ENCODE measurements around the gene ERG. TPM values are rescaled to one million over a fixed set of nuclear protein-coding genes. Genes with fewer than 3 reads are reported as not detected.

Gene ERG
- total and polyA plus RNA-seq, 2 of the 8 experiments (the other 6 are each of a cell fraction or from before 2014, with no cell fraction given), result 1.0 to 3.0 TPM

GRCh38 chr21:38479641-38480525 lies 18.4 kb downstream of the ERG start (continued):
- TF ChIP-seq, protein P1, sequence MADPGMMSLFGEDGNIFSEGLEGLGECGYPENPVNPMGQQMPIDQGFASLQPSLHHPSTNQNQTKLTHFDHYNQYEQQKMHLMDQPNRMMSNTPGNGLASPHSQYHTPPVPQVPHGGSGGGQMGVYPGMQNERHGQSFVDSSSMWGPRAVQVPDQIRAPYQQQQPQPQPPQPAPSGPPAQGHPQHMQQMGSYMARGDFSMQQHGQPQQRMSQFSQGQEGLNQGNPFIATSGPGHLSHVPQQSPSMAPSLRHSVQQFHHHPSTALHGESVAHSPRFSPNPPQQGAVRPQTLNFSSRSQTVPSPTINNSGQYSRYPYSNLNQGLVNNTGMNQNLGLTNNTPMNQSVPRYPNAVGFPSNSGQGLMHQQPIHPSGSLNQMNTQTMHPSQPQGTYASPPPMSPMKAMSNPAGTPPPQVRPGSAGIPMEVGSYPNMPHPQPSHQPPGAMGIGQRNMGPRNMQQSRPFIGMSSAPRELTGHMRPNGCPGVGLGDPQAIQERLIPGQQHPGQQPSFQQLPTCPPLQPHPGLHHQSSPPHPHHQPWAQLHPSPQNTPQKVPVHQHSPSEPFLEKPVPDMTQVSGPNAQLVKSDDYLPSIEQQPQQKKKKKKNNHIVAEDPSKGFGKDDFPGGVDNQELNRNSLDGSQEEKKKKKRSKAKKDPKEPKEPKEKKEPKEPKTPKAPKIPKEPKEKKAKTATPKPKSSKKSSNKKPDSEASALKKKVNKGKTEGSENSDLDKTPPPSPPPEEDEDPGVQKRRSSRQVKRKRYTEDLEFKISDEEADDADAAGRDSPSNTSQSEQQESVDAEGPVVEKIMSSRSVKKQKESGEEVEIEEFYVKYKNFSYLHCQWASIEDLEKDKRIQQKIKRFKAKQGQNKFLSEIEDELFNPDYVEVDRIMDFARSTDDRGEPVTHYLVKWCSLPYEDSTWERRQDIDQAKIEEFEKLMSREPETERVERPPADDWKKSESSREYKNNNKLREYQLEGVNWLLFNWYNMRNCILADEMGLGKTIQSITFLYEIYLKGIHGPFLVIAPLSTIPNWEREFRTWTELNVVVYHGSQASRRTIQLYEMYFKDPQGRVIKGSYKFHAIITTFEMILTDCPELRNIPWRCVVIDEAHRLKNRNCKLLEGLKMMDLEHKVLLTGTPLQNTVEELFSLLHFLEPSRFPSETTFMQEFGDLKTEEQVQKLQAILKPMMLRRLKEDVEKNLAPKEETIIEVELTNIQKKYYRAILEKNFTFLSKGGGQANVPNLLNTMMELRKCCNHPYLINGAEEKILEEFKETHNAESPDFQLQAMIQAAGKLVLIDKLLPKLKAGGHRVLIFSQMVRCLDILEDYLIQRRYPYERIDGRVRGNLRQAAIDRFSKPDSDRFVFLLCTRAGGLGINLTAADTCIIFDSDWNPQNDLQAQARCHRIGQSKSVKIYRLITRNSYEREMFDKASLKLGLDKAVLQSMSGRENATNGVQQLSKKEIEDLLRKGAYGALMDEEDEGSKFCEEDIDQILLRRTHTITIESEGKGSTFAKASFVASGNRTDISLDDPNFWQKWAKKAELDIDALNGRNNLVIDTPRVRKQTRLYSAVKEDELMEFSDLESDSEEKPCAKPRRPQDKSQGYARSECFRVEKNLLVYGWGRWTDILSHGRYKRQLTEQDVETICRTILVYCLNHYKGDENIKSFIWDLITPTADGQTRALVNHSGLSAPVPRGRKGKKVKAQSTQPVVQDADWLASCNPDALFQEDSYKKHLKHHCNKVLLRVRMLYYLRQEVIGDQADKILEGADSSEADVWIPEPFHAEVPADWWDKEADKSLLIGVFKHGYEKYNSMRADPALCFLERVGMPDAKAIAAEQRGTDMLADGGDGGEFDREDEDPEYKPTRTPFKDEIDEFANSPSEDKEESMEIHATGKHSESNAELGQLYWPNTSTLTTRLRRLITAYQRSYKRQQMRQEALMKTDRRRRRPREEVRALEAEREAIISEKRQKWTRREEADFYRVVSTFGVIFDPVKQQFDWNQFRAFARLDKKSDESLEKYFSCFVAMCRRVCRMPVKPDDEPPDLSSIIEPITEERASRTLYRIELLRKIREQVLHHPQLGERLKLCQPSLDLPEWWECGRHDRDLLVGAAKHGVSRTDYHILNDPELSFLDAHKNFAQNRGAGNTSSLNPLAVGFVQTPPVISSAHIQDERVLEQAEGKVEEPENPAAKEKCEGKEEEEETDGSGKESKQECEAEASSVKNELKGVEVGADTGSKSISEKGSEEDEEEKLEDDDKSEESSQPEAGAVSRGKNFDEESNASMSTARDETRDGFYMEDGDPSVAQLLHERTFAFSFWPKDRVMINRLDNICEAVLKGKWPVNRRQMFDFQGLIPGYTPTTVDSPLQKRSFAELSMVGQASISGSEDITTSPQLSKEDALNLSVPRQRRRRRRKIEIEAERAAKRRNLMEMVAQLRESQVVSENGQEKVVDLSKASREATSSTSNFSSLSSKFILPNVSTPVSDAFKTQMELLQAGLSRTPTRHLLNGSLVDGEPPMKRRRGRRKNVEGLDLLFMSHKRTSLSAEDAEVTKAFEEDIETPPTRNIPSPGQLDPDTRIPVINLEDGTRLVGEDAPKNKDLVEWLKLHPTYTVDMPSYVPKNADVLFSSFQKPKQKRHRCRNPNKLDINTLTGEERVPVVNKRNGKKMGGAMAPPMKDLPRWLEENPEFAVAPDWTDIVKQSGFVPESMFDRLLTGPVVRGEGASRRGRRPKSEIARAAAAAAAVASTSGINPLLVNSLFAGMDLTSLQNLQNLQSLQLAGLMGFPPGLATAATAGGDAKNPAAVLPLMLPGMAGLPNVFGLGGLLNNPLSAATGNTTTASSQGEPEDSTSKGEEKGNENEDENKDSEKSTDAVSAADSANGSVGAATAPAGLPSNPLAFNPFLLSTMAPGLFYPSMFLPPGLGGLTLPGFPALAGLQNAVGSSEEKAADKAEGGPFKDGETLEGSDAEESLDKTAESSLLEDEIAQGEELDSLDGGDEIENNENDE (IDR thresholded peaks at IDR 0.05; ENCODE audit: insufficient replicate concordance, low read length), result no peak
- TF ChIP-seq KDM4A (IDR thresholded peaks at IDR 0.05; ENCODE audit: low read depth, low read length, severe bottlenecking) (no peak), JUN (IDR thresholded peaks at IDR 0.05; ENCODE audit: low read depth, low read length) (no peak), BRCA1 (IDR thresholded peaks at IDR 0.05; ENCODE audit: low read depth, low read length) (no peak), FOSL1 (IDR thresholded peaks at IDR 0.05; ENCODE audit: insufficient read depth, low read depth, low read length) (no peak), USF2 (IDR thresholded peaks at IDR 0.05; ENCODE audit: low read length) (no peak)

All from H1 (cell line).